Sigmoid colon (tissue), 7 donors: Measurements from ENCODE around the gene INCA1. TPM values are rescaled to one million over a fixed set of nuclear protein-coding genes. Genes with fewer than 3 reads are reported as not detected.
A peak's percentile ranks its signal among the peaks of the same experiment; 100 is the strongest.

Source experiments
- DNase-seq: peaks from one replicate; pipeline ENCODE4 v3.0.0-alpha.2; 2019
- H3K27ac ChIP-seq, 4 donors: fragments of 200-600 bp; sonication (generic); one replicate each; pipeline ENCODE4 v1.5.1; 2016 to 2019; ENCODE audit warnings: mild to moderate bottlenecking in 1 of 4
- H3K27me3 ChIP-seq, 3 donors: fragments of 200-600 bp; sonication (generic); one replicate each; pipeline ENCODE4 v1.5.1; 2019; ENCODE audit warnings: mild to moderate bottlenecking in 1 of 3
- H3K36me3 ChIP-seq, 4 donors: fragments of 200-600 bp; sonication (generic); one replicate each; pipeline ENCODE4 v1.5.1; 2016 to 2019
- H3K4me1 ChIP-seq, 4 donors: fragments of 200-600 bp; sonication (generic); one replicate each; pipeline ENCODE4 v1.5.1; 2017 to 2019
- H3K4me3 ChIP-seq, 4 donors: fragments of 200-600 bp; sonication (generic); one replicate each; pipeline ENCODE4 v1.5.1; 2017 to 2019; ENCODE audit warnings: mild to moderate bottlenecking in 2 of 4, moderate library complexity in 1 of 4
- H3K9me3 ChIP-seq, 4 donors: fragments of 200-600 bp in 3 of 4; sonication (generic) in 3 of 4; one replicate each; pipeline versions ENCODE4 v1.5.1 to v1.6.1; 2013 to 2019
- EP300 ChIP-seq, 4 donors: sonication (generic); formaldehyde crosslinking; IDR thresholded peaks; one replicate each; pipeline ENCODE4 v1.6.1; 2017; ENCODE audit warnings: antibody characterized with exemption in 4 of 4
- POLR2A ChIP-seq, 2 donors: fragments of 450-650 bp; IDR thresholded peaks; one replicate each; pipeline ENCODE4 v1.6.1; 2016; ENCODE audit warnings: antibody characterized with exemption in 2 of 2, mild to moderate bottlenecking in 2 of 2, moderate library complexity in 2 of 2
- POLR2AphosphoS5 ChIP-seq, 4 donors: sonication (generic); formaldehyde crosslinking; IDR thresholded peaks; one replicate each; pipeline ENCODE4 v1.6.1; 2017; ENCODE audit warnings: antibody characterized with exemption in 4 of 4
- WGBS, 2 donors: extraction: QIAGEN DNeasy Blood & Tissue Kit; methylation state at CpG; one replicate each; pipeline ENCODE4 v1.1.7; 2013; 5-methylcytosine and 5-hydroxymethylcytosine counted together
- intact Hi-C: fragments of 100-400 bp; cut with DNase I; formaldehyde crosslinking; loops from one replicate; pipeline ENCODE4 v1.15.1; 2023
- polyA plus RNA-seq, 3 donors: library from polyadenylated mRNA; stranded (reverse); fragments of 200-250 nt; gene quantifications; one replicate each; pipeline ENCODE4 v1.2.3, GENCODE V29; 2013
- total RNA-seq, 4 donors: library from RNA; depleted of rRNA; stranded (reverse); fragments of >200 nt; gene quantifications; one replicate each; pipeline ENCODE4 v1.1.0, GENCODE V29; 2016
- TF ChIP-seq, protein P1 (sequence below), 4 experiments: fragments of 450-650 bp in 3 of 4; fragments of 200-600 bp in 1 of 4; IDR thresholded peaks; one replicate each; pipeline ENCODE4 v1.5.1; 2016 to 2019; ENCODE audit warnings: antibody characterized with exemption in 4 of 4, mild to moderate bottlenecking in 3 of 4, moderate library complexity in 2 of 4
- donor health status: healthy with polysubstance abuse.
- donor health status: Bipolar disorder and iron deficiency.
- donor health status: healthy.

INCA1 gene
- total and polyA plus RNA-seq, 7 donors = 0.36 to 3.6 (median 2.2) TPM

DNA sequence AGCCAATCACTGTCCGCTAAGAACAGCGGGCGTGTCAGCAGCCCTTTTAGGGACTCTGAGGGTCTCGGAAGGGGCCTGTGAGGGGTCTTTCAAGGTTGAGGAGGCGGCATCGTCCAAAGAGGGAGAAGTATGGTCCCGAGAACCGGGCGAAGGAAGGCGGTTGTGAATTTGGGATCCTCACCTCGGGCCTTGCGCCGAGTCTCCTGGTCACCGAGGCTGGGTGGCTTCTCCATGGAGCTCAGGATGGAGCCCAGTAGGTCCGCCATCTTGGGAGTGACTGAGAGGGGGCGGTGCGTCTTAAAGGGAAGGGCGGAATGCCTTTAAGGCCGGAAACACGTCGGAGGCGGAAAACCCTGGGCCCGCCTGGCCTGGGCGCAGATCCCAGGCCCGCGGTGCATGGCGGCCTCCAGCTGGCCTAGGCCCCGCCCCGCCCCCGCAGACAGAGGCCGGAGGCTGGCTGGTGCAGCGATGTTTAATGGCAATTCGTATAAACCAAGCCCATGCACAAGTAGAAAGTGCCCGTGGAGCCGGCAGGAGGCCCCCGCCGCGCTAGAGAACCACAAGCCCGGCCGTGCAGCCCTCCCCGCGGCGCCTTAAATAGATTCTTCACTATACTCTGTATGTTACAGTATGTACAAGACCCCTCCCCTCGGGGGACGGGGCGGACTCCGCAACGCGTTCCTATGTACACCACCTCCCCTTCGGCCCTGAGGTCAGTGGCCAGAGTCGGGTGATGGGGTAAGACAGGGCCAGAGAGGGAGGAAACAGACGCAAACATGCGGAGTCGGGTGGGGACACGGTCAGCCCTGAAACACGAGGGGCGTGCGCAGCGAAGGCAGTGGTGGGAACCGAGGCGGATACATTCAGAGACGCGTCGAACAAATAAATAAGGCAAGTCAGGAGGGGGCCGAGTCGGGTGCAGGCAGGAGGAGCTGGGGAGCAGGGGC, 29.5 kb downstream of the INCA1 start, which contains the start of gene SPAG7:
TSS of gene SPAG7 (minus strand) at position 279 of the 947 bp plus-strand sequence. CDS start at position 266, 13 bp downstream.
- Histone ChIP-seq H3K4me1 (peaks cover 0 to 49% (median 40%) of the 10 kb centered on the region in 4 donors), H3K27me3 (no peaks in the 10 kb centered on the region), H3K36me3 (peaks cover 4 to 24% (median 14%) of the 10 kb centered on the region in 4 donors), H3K27ac (peak within 1 kb of the TSS; percentile 91 to 97 (median 95)), H3K9me3 (no peaks in the 10 kb centered on the region), H3K4me3 (peak within 1 kb of the TSS; percentile 66 to 71 (median 69))
- intact Hi-C loops = loop anchor here (1.0 to 2.0 kb wide), 3 partner anchors 19 to 27 kb away; partner anchors contain the start of genes CAMTA2, RNF167 and SLC25A11
- peak; percentile 98 for DNase-seq
- TF ChIP-seq, protein P1, sequence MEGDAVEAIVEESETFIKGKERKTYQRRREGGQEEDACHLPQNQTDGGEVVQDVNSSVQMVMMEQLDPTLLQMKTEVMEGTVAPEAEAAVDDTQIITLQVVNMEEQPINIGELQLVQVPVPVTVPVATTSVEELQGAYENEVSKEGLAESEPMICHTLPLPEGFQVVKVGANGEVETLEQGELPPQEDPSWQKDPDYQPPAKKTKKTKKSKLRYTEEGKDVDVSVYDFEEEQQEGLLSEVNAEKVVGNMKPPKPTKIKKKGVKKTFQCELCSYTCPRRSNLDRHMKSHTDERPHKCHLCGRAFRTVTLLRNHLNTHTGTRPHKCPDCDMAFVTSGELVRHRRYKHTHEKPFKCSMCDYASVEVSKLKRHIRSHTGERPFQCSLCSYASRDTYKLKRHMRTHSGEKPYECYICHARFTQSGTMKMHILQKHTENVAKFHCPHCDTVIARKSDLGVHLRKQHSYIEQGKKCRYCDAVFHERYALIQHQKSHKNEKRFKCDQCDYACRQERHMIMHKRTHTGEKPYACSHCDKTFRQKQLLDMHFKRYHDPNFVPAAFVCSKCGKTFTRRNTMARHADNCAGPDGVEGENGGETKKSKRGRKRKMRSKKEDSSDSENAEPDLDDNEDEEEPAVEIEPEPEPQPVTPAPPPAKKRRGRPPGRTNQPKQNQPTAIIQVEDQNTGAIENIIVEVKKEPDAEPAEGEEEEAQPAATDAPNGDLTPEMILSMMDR (IDR thresholded peaks at IDR 0.05) = peak in 1 of 4 experiments; percentile 13
- peak; percentile 46 to 78 for TF ChIP-seq POLR2A (IDR thresholded peaks at IDR 0.05)
- TF ChIP-seq EP300 (IDR thresholded peaks at IDR 0.05) = no peak
- TF ChIP-seq POLR2AphosphoS5 (IDR thresholded peaks at IDR 0.05) = peak; percentile 83 to 91 (median 85)
- WGBS, 2 donors = 1% methylated on average over 66 of the region's 66 CpGs

DNA sequence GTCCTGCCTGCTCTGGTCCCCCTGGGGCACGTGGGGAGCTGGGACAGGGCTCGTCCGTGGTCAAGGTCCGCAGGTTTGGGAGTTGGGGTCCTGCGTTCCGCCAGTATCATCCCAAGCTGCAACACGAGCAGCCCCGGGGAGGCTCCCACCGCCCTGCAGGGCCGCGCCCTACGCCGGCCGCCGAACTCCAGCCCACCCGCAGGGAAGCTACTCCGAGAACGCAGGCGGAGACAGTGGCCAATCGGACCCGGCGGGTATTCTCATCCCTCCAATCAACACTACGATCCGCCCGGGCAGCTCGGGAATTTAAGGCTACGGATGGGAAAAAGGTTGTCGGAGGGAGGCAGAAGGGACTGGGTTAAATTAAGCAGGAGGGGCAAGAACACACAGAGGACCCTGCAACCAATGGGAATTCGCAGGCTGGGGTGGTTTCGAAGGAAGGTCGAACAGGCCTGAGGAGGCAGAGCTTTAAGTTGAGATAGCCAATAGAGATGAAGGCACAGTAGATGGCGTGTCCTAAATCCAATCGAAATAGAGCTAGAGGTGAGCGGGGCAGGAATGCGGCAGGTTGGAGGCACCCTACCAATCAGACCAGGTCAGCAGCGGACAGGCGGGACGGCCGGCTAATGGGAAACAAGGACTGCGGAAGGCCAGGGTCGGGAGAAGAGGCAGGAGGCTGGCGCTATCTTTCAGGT, 30.3 kb downstream of the INCA1 start:
- peak; percentile 100 for DNase-seq
- Histone ChIP-seq H3K27me3 (no peaks in the 10 kb centered on the region), H3K4me3 (peak overlapping the region; percentile 66 to 71 (median 69)), H3K36me3 (peaks cover 0 to 17% (median 7%) of the 10 kb centered on the region in 4 donors), H3K27ac (peak overlapping the region; percentile 91 to 97 (median 95)), H3K9me3 (no peaks in the 10 kb centered on the region), H3K4me1 (peaks cover 0 to 47% (median 40%) of the 10 kb centered on the region in 4 donors)
- TF ChIP-seq, protein P1 (IDR thresholded peaks at IDR 0.05) = no peak
- peak; percentile 45 to 51 for TF ChIP-seq POLR2A (IDR thresholded peaks at IDR 0.05)
- TF ChIP-seq POLR2AphosphoS5 (IDR thresholded peaks at IDR 0.05) = peak; percentile 44 to 69 (median 57)
- WGBS, 2 donors = 0% methylated on average over 42 of the region's 42 CpGs
- intact Hi-C loops = loop anchor here (1.0 to 2.0 kb wide), 2 partner anchors 18 to 26 kb away; partner anchors contain the start of genes RNF167 and SLC25A11

DNA sequence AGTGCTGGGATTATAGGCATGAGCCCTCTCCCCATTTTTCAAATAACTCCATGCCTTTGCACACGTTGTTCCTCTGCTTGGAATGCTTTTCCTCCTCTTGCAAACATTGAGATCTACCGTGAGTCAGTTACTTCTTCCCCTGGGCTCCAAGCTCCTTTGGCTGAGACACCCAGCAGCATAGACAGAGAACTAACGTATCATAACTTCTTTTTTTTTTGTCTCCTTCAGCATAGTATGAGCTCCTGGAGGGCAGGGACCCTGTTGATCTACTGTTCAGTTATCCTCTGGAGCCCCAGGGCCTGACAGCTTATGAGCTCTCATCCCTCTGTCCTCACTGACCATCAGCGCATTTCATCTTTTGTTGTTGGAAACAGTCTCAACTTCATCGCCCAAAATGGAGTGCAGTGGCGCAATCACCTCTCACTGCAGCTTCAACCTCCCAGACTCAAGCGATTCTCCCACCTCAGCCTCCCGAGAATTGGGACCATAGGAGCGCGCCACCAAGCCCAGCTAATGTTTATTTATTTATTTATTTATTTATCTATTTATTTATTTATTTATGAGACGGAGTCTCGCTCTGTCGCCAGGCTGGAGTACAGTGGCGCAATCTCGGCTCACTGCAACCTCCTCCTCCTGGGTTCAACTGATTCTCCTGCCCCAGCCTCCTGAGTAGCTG, 31.9 kb downstream of the INCA1 start:
- TF ChIP-seq POLR2AphosphoS5 (IDR thresholded peaks at IDR 0.05) (no peak), EP300 (IDR thresholded peaks at IDR 0.05) (no peak), POLR2A (IDR thresholded peaks at IDR 0.05) (no peak)
- TF ChIP-seq, protein P1 (IDR thresholded peaks at IDR 0.05) = no peak
- Histone ChIP-seq H3K4me3 (peak overlapping the region in 1 of 4 donors; percentile 71), H3K27me3 (no peaks in the 10 kb centered on the region), H3K27ac (peak overlapping the region; percentile 91 to 97 (median 95)), H3K9me3 (no peaks in the 10 kb centered on the region), H3K36me3 (peaks cover 3 to 24% (median 6%) of the 10 kb centered on the region in 4 donors), H3K4me1 (peaks cover 0 to 46% (median 38%) of the 10 kb centered on the region in 4 donors)
- 96 to 97% methylated on average over 15 of the region's 15 CpGs for WGBS, 2 donors
- DNase-seq = no peak
- intact Hi-C loops = no loop called here

DNA sequence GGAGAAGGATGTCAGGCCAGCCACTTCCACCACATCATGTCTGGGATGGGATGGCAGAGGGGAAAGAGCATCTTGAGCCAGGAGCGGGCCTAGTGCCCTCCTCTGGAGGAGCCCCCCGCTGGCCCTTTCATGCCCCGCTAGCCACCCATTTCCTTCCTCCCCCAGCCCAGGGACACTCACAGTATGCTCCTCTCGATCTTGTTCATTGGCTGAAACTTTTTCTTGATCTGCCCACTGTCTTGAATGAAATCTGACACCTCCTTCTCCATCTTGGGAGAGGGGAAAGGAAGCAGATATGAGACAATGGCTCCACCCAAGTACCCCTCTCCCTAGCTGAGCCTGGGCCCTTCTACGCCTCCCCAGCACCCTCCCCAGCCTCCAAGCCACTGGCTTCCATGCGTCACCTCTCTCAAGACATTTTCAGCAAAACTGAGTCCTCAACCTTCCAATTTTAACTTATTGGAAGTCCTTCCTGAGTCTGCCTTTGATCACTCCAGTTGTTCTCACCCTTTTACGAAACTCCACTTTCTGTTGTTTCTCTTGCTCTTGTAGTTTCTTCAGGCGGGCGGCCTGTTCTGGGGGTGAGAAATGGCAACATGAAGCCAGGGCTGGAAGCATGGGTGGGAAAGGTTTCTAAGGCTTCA, 36.9 kb downstream of the INCA1 start:
- Histone ChIP-seq H3K4me3 (no peak overlapping the region), H3K27ac (no peak overlapping the region), H3K4me1 (peaks cover 0 to 8% (median 1%) of the 10 kb centered on the region in 4 donors), H3K36me3 (peaks cover 13 to 39% (median 18%) of the 10 kb centered on the region in 4 donors), H3K9me3 (no peaks in the 10 kb centered on the region), H3K27me3 (no peaks in the 10 kb centered on the region)
- no peak for DNase-seq
- 89 to 95% methylated on average over 9 of the region's 9 CpGs for WGBS, 2 donors
- intact Hi-C loops = no loop called here
- TF ChIP-seq, protein P1 (IDR thresholded peaks at IDR 0.05) = no peak
- no peak for TF ChIP-seq POLR2AphosphoS5 (IDR thresholded peaks at IDR 0.05)
- no peak for TF ChIP-seq POLR2A (IDR thresholded peaks at IDR 0.05)
- no peak for TF ChIP-seq EP300 (IDR thresholded peaks at IDR 0.05)
